HCT116 (cell line): Measurements from ENCODE around the gene IPCEF1. TPM values are rescaled to one million over a fixed set of nuclear protein-coding genes. Genes with fewer than 3 reads are reported as not detected.

Experiments
- ATAC-seq: fragments of 200-7000 bp; cut with Tn5 transposase; 2 replicates; pipeline ENCODE4 v1.9.1; 2020; ENCODE audit warnings: mild to moderate bottlenecking, moderate library complexity
- BruUV-seq: library from RNA; stranded (reverse); fragments of 400-500 nt; replicated peaks from 2 replicates; lab custom pipeline; 2021; lab: Mats Ljungman, UMichigan
- CTCF ChIA-PET: fragments of 300-600 bp; sonication (Branson Sonifier 250); formaldehyde crosslinking; loops from one replicate; lab custom pipeline; 2021; ENCODE audit warnings: antibody characterized with exemption; lab: Charles Lee
- POLR2A ChIA-PET: fragments of 300-600, 350-600 bp; sonication (Branson Sonifier 250); formaldehyde crosslinking; loops from one replicate; lab custom pipeline; 2021; ENCODE audit warnings: antibody characterized with exemption; lab: Charles Lee
- RAD21 ChIA-PET, 2 experiments: fragments of 300-600 bp; sonication (Branson Sonifier 250); formaldehyde crosslinking; loops; one replicate each; lab custom pipeline; 2023; ENCODE audit warnings: low total read pairs in 2 of 2; ENCODE audit not compliant: uncharacterized antibody in 2 of 2, unreplicated experiment in 2 of 2, low non-redundant PET in 1 of 2; lab: Charles Lee
- DNase-seq: peaks from one replicate; pipeline ENCODE4 v3.0.0-alpha.2; 2010; ENCODE audit warnings: low read depth, low spot score
- H2AFZ ChIP-seq: fragments of 200-600 bp; shearing (Covaris generic), sonication (generic); 2 replicates; pipeline ENCODE4 v1.6.1; 2017; ENCODE audit warnings: low read depth, mixed run types, mixed read lengths, antibody characterized with exemption, low read length; ENCODE audit not compliant: poor library complexity, severe bottlenecking
- H3K27ac ChIP-seq: 2 replicates; pipeline ENCODE4 v1.5.1; 2012; ENCODE audit warnings: low read depth, low read length
- H3K27me3 ChIP-seq: fragments of 200-600 bp; sonication (generic); 2 replicates; pipeline ENCODE4 v1.6.1; 2016; ENCODE audit warnings: mixed run types, low read length, mixed read lengths; ENCODE audit not compliant: insufficient read depth
- H3K36me3 ChIP-seq, 2 experiments: fragments of 200-500 bp in 1 of 2; fragments of 200-600 bp in 1 of 2; sonication (Bioruptor generic) in 1 of 2; sonication (generic) in 1 of 2; 2 replicates each; pipeline versions ENCODE4 v1.5.1 to v1.6.1; 2014 to 2016; ENCODE audit warnings: low read length in 2 of 2, inconsistent platforms in 1 of 2, mixed read lengths in 1 of 2, mixed run types in 1 of 2; ENCODE audit not compliant: insufficient read depth in 2 of 2, control insufficient read depth in 1 of 2
- H3K4me1 ChIP-seq, 2 experiments: fragments of 200-600 bp in 1 of 2; sonication (generic) in 1 of 2; 2 replicates each; pipeline versions ENCODE4 v1.5.1 to v1.6.1; 2012 to 2017; ENCODE audit warnings: low read length in 2 of 2, inconsistent platforms in 1 of 2, mild to moderate bottlenecking in 1 of 2, mixed read lengths in 1 of 2, mixed run types in 1 of 2, moderate library complexity in 1 of 2; ENCODE audit not compliant: insufficient read depth in 2 of 2, control insufficient read depth in 1 of 2
- H3K4me2 ChIP-seq: fragments of 200-600 bp; sonication (generic); 2 replicates; pipeline ENCODE4 v1.6.1; 2017; ENCODE audit warnings: mixed run types, low read length, mixed read lengths
- H3K4me3 ChIP-seq, 2 experiments: fragments of 200-600 bp in 1 of 2; sonication (generic) in 1 of 2; replicated peaks in 1 of 2; 2 replicates each; pipeline ENCODE4 v1.5.1; 2011 to 2016; ENCODE audit warnings: low read length in 2 of 2, control low read depth in 1 of 2, low read depth in 1 of 2, mild to moderate bottlenecking in 1 of 2, mixed read lengths in 1 of 2, mixed run types in 1 of 2
- H3K79me2 ChIP-seq: fragments of 200-600 bp; sonication (generic); 2 replicates; pipeline ENCODE4 v1.6.1; 2017; ENCODE audit warnings: mild to moderate bottlenecking, mixed run types, low read length, moderate library complexity, mixed read lengths; ENCODE audit not compliant: insufficient read depth
- H3K9ac ChIP-seq: fragments of 200-600 bp; sonication (generic); 2 replicates; pipeline ENCODE4 v1.6.1; 2016; ENCODE audit warnings: low read length, mixed read lengths
- H3K9me2 ChIP-seq: fragments of 200-600 bp; sonication (generic), shearing (Covaris generic); 2 replicates; pipeline ENCODE4 v1.6.1; 2017; ENCODE audit warnings: mixed run types, mild to moderate bottlenecking, moderate library complexity; ENCODE audit not compliant: insufficient read depth
- H3K9me3 ChIP-seq, 2 experiments: fragments of 200-500 bp in 1 of 2; fragments of 200-600 bp in 1 of 2; sonication (Bioruptor generic) in 1 of 2; sonication (generic) in 1 of 2; 2 replicates each; pipeline ENCODE4 v1.6.1; 2014 to 2017; ENCODE audit warnings: low read length in 2 of 2, mixed read lengths in 2 of 2, inconsistent platforms in 1 of 2, low read depth in 1 of 2, mild to moderate bottlenecking in 1 of 2, mixed run types in 1 of 2, moderate library complexity in 1 of 2; ENCODE audit not compliant: control insufficient read depth in 1 of 2, insufficient read depth in 1 of 2
- H4K20me1 ChIP-seq: fragments of 200-600 bp; sonication (generic), shearing (Covaris generic); 2 replicates; pipeline ENCODE4 v1.6.1; 2017; ENCODE audit warnings: mixed run types, mild to moderate bottlenecking, moderate library complexity; ENCODE audit not compliant: insufficient read depth
- CBX3 ChIP-seq: IDR thresholded peaks from 2 replicates; pipeline ENCODE4 v1.6.1; 2012; ENCODE audit warnings: low read depth
- ELF1 ChIP-seq: IDR thresholded peaks from 2 replicates; pipeline ENCODE4 v1.6.1; 2012; ENCODE audit warnings: low read depth, borderline replicate concordance
- EZH2 ChIP-seq: fragments of 200-600 bp; sonication (generic); IDR thresholded peaks from 2 replicates; pipeline ENCODE4 v1.6.1; 2017; ENCODE audit warnings: antibody characterized with exemption, mixed run types
- MAX ChIP-seq: IDR thresholded peaks from 2 replicates; pipeline ENCODE4 v1.6.1; 2012
- RAD21 ChIP-seq: IDR thresholded peaks from 2 replicates; pipeline ENCODE4 v1.6.1; 2012; ENCODE audit warnings: low read depth, mild to moderate bottlenecking
- REST ChIP-seq: IDR thresholded peaks from 2 replicates; pipeline ENCODE4 v1.6.1; 2012; ENCODE audit warnings: low read depth
- SIN3A ChIP-seq: IDR thresholded peaks from 2 replicates; pipeline ENCODE4 v1.6.1; 2012; ENCODE audit warnings: low read depth
- SRF ChIP-seq: IDR thresholded peaks from 2 replicates; pipeline ENCODE4 v1.6.1; 2012; ENCODE audit warnings: low read depth
- TCF7L2 ChIP-seq: IDR thresholded peaks from 2 replicates; pipeline ENCODE4 v1.7.0; 2011; ENCODE audit warnings: borderline replicate concordance, inconsistent platforms; ENCODE audit not compliant: insufficient read depth, insufficient read length; ENCODE audit errors: extremely low read depth
- YY1 ChIP-seq: IDR thresholded peaks from 2 replicates; pipeline ENCODE4 v1.6.1; 2011; ENCODE audit warnings: low read length, low read depth, moderate library complexity, mild to moderate bottlenecking; ENCODE audit not compliant: insufficient replicate concordance; ENCODE audit errors: extremely low read depth
- ZBTB33 ChIP-seq: IDR thresholded peaks from 2 replicates; pipeline ENCODE4 v1.6.1; 2011; ENCODE audit warnings: mild to moderate bottlenecking, low read length, moderate library complexity; ENCODE audit not compliant: insufficient replicate concordance; ENCODE audit errors: extremely low read depth
- ZFX ChIP-seq: fragments of 450-650 bp; IDR thresholded peaks from 2 replicates; pipeline ENCODE4 v1.6.1; 2017
- ZNF274 ChIP-seq: fragments of 200-500 bp; sonication (Bioruptor generic); IDR thresholded peaks from 2 replicates; pipeline ENCODE4 v1.6.1; 2014; ENCODE audit warnings: mild to moderate bottlenecking, low read depth, low read length, inconsistent platforms
- intact Hi-C: fragments of 100-400 bp; cut with micrococcal nuclease; formaldehyde crosslinking; loops from 2 replicates; pipeline ENCODE4 v1.10.0; 2022
- total RNA-seq: library from RNA; stranded (reverse); gene quantifications from one replicate; pipeline ENCODE4 v1.2.1, GENCODE V29; 2021; ENCODE audit not compliant: unreplicated experiment

IPCEF1 gene
- total RNA-seq, 1 experiment from 2014 or later: 0.32 TPM

- Histone ChIP-seq H3K4me2 (no peak overlapping the region), H3K27ac (no peak overlapping the region), H3K27me3 (no peaks in the 10 kb centered on the region), H2AFZ (no peak overlapping the region), H3K79me2 (no peaks in the 10 kb centered on the region), H3K9ac (no peak overlapping the region), H3K9me2 (no peaks in the 10 kb centered on the region), H3K4me3 (no peak overlapping the region), H3K36me3 (no peaks in the 10 kb centered on the region), H4K20me1 (no peaks in the 10 kb centered on the region), H3K4me1 (peaks cover 0 to 7% of the 10 kb centered on the region in 2 experiments; a peak in 1 of 4 replicates), H3K9me3 (no peaks in the 10 kb centered on the region)
- CTCF ChIA-PET: no interaction called here
- POLR2A ChIA-PET: no interaction called here
- DNase-seq (no peak), ATAC-seq (no peak)
- no peak for TF ChIP-seq REST
- no TSS peak for BruUV-seq
- RAD21 ChIA-PET: no interaction called here
- intact Hi-C loops: no loop called here
Measured at GRCh38 chr6:154359679-154360078, 3.1 kb upstream of the IPCEF1 start.

- no peak overlapping the region for H2AFZ ChIP-seq
- H3K27ac ChIP-seq: no peak overlapping the region
- no peak for ATAC-seq
- POLR2A ChIA-PET: no interaction called here
- BruUV-seq: no TSS peak
- H3K9ac ChIP-seq: no peak overlapping the region
- no peaks in the 10 kb centered on the region for H3K9me2 ChIP-seq
- H4K20me1 ChIP-seq: no peaks in the 10 kb centered on the region
- DNase-seq: no peak
- no peaks in the 10 kb centered on the region for H3K27me3 ChIP-seq
- H3K36me3 ChIP-seq: no peaks in the 10 kb centered on the region
- H3K4me3 ChIP-seq: no peak overlapping the region
- H3K9me3 ChIP-seq: no peaks in the 10 kb centered on the region
- H3K79me2 ChIP-seq: no peaks in the 10 kb centered on the region
- peaks cover 0 to 7% of the 10 kb centered on the region in 2 experiments; a peak in 1 of 4 replicates for H3K4me1 ChIP-seq
- CTCF ChIA-PET: no interaction called here
- RAD21 ChIA-PET: no interaction called here
- no peak overlapping the region for H3K4me2 ChIP-seq
- intact Hi-C loops: no loop called here
- TF ChIP-seq ZBTB33: no peak
- TF ChIP-seq EZH2: no peak
- TF ChIP-seq YY1: no peak
- no peak for TF ChIP-seq CBX3
- no peak for TF ChIP-seq RAD21
- TF ChIP-seq ZNF274: no peak
- TF ChIP-seq ELF1: no peak
- TF ChIP-seq ZFX: no peak
- no peak for TF ChIP-seq SIN3A
- no peak for TF ChIP-seq TCF7L2
- TF ChIP-seq MAX: no peak
- no peak for TF ChIP-seq SRF
Measured at GRCh38 chr6:154359161-154359574, 2.6 kb upstream of the IPCEF1 start.
